NCI-H2196 (cell line): ENCODE data around the gene GLCCI1.
"Not testable (repeated sequence)": the region's sequence is repeated elsewhere in the genome, so short reads cannot be mapped to it uniquely, and the experiment has no call there.

Experiments
- DNase-seq: peaks from one replicate; lab custom pipeline; 2025; ENCODE audit not compliant: unreplicated experiment; lab: John Stamatoyannopoulos, UW

Gene GLCCI1

DNA sequence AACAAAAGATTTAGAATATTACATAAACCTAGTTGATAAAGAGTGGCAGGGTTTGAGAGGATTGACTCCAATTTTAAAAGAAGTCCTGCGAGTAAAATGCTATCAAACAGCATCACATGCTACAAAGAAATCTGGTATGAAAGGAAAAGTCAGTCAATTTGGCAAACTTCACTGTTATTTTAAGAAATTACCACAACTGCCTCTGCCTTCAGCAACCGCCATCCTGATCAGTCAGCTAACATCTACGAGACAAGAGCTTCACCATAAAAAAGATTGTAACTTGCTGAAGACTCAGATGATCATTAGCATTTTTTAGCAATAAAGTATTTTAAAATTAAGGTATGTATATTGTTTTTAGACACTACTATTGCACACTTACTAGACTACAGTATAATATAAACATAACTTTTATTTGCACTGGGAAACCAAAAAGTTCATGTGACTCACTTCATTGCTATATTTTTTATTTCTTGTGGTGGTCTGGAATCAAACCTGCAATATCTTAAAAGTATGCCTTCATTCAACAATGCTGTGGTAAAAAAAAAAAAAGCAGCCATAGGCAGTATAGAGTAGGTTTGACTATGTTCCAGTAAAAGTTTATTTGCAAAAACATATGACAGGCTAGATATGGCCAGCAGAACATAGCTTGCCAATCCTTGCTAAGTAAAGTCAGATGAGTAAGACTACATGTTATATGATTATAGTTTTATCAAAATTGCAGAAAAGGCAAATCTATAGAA, 74.4 kb downstream of the GLCCI1 start:
- DNase-seq, result no peak

DNA sequence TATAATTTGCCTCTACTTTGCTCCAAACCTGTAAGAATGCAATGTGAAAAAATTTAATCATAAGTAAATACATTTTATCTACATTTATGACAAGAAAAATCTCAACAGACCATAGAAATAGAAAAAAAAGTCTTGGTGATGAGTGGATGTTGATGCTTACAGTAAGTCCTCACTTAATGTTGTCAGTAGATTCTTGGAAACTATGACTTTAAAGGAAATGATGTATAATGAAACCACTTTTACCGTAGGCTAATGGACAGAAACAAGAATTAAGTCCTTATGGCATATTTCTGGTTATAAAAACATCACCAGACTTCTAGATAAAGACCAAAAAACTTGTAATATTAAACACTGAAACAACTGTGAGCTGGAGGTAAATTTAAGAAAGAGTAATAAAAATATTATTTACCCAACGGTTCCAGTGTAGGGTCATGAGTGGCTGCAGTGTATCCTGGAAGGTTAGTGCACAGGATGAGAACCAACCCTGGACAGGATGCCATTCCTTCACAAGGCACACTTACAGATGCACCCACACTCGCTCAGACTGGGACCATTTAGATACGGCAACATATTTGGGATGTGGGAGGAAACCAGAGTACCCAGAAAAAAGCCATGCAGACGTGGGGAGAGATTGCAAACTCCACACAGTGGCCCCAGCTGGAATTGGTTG, 76.3 kb downstream of the GLCCI1 start:
- no peak for DNase-seq

DNA sequence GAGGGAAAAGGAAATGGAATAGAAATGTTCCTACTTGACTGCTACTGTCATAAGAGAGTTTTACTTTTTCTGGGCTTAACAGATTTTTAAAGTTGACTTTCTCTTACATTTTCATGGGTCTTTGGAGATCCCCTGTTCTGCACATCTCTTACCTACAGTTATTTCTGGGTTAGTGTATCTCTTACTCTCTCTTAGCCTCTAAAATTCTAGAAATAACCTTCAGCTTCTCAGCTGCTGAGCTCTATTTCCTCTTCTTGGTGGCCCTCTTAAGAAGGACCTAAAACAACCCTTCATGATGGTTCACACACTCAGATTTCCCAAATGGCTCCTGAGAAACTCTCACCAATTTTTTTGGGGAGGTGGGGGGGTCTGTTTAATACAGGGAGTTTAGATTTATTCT, 79.5 kb downstream of the GLCCI1 start:
- DNase-seq, result not testable (repeated sequence)

DNA sequence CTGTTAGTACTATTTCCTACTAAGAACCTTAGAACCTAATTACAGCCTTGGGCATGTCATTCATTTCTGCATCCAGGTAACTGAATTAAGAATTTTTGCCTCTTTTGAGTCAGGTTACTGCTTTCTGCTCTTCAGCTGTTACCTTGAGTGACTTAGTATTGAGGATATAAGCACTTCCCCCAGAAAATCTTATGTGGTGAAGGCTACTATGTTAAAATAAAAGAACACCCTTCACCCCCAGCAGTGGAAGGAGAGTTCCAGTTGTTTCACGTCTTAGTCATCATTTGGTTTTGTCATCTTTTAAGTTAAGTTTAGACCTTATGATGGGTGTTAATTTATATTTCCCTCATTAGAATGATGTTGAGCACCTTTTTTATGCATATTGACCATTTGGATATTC, 82.8 kb downstream of the GLCCI1 start:
- DNase-seq, result no peak

DNA sequence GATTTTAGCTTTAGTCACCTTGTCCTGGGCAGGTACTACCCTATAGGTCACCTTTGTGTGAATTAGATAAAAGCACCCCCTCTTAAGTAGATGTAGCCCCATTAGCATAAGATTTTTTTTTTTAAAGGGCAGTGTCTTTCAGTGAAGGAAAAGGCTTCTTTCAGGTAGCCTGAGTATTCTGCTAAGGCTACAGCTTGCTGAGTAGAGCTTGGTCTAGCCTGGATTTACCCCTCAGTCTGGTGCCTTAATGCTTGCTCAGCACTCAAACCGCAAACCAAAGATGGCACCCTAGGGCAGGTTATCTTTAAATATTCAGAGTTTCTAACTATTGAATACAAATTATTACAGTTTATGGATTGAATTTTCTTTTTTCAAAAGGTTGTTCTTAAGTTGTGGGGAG, 83.4 kb downstream of the GLCCI1 start:
- no peak for DNase-seq

DNA sequence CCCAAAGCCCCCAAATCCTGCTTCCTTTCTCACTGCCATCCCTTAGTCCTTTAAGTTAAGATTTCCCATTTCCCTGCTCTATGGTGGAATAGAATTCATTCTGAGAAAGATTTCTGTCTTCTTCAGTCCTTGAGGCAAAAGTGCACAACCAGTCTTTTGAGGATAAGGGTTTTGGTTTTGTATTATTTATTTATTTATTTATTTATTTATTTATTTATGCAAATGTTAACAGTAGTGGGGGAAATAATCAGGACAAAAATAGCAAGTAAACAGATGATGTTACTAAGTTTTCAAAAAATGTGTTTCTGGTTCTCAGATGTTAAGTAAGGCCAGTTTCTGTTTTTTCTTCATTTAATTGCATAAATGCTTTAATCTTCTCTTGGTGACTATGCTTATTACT, 84.2 kb downstream of the GLCCI1 start:
- DNase-seq, result no peak

DNA sequence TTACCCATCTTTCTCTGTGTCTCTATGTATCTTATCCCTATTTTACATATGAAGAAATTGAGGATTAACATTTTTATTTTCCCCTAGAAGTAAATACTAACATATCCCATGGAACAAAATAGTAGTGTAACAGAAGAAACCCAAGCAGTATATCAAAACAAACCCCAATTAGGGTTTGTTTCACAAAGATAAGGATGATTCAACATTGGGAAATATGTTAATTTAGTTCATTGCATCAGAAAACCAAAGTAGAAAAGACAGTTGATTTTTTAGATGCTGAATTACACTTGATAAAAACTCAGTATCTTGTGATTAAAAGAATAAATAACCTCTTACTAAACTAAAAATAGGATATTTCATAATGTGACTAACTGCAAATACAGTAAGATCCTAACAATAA, 87.8 kb downstream of the GLCCI1 start:
- DNase-seq, result no peak

DNA sequence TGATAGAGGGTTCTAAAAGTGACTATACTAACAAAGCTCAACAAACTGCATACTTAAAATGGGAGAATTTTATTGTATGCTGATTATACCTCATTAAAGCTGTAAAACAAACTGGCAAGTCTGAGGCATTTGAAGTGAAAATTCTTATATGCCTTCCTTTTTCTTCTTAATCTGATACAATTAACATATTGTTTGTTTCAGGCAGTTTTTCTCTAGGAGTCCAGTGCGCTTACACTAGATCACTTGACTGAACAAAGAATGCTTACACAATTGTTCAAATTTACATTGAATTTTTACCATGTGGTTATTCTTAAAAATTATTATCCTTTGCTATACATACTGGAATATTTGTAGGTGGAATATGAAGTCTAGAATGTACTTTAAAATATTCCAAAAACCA, 89.0 kb downstream of the GLCCI1 start:
- DNase-seq, result no peak

DNA sequence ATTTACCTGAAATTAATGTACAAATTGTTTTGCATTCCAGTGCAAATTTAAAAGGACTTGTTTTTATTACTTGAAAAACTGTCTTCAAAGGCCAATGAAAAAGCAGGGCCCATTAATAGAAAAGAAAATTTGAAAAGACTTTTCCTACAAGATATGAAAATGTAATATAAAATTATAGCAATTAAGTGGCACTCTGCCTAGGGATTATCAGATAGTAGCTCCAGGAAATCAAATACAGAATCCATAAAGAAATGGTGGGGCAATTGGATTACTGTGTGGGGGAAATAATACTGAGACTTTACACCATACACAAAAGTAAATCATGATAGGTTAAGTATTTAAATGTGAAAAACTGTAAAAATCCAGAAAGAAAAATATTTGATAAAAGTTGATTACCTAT, 89.7 kb downstream of the GLCCI1 start:
- DNase-seq, result no peak

DNA sequence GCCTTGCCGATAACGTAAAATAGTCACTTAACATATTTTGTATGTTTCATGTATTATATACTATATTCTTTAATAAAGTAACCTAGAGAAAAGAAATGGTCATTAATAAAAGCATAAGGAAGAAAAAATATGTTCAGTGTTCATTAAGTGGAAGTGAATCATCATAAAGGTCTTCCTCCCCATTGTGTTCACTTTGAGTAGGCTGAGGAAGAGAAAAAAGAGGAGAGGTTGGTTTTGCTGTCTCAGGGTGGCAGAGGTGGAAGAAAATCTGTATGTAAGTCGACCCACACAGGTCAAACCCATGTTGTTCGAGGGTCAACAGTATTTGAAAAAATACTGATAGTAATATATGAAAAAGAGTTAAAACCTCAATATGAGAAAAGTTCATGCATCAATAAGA, 90.3 kb downstream of the GLCCI1 start:
- no peak for DNase-seq

DNA sequence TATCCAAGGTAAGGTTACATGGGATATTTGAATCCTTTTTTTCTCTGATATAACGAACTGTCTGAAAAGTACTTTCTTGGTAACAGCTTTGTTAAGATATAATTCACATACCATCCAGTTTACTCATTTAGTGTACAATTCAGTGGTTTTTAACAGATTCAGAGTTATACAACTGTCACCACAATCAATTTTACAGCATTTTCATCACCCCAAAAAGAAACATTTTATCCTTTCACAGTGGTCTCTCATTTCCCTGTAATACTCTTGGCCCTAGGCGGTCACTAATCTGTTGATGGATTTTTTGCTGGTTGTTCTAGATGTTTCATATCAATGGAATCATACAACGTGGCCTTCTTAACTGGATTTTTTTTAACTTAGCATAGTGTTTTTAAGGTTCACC, 91.6 kb downstream of the GLCCI1 start:
- no peak for DNase-seq

DNA sequence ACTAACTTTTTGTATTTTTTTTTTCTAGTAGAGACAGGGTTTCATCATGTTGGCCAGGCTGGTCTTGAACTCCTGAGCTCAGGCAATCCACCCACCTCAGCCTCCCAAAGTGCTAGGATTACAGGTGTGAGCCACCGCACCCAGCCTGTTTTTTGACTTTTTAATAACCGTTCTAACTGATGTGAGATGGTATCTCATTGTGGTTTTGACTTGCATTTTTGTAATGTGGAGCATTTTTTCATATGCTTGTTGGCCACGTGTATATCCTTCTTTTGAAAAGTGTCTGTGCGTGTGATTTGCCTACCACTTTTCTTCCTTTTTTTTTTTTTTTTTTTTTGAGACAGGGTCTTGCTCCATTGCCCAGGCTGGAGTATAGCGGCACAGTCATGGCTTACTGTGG, 94.7 kb downstream of the GLCCI1 start:
- DNase-seq, result not testable (repeated sequence)

DNA sequence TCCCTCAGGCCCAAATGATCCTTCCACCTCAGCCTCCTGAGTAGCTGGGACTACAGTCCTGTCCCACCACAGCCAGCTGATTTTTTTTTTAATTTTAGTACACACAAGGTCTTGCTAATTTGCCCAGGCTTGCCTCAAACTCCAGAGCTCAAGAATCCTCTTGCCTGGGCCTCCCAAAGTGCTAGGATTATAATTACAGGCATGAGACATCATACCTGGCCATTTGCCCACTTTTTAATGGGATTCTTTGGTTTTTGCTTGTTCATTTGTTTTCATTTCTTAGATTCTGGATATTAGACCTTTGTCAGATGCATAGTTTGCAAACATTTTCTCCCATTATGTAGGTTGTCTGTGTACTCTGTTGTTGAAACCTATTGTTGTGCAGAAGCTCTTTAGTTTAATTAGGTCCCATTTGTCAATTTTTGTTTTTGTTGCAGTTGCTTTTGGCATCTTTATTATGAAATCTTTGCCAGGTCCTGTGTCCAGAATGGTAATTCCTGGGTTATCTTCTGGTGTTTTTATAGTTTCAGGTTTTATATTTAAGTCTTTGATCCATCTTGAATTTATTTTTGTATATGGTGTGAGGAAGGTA, 95.2 kb downstream of the GLCCI1 start:
- peak; percentile 15 for DNase-seq

DNA sequence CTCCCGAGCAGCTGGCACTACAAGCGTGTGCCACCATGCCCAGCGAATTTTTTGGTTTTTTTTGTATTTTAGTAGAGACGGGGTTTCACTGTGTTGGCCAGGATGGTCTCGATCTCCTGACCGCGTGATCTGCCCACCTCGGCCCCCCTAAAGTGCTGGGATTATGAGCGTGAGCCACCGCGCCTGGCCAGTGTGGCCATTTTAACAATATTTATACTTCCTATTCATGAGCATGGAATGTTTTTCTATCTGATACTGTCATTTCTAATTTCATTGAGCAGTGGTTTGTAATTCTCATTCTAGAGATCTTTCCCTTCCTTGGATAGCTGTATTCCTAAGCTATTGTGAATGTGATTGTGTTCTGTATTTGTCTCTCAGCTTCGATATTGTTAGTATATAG, 96.2 kb downstream of the GLCCI1 start:
- DNase-seq, result no peak

DNA sequence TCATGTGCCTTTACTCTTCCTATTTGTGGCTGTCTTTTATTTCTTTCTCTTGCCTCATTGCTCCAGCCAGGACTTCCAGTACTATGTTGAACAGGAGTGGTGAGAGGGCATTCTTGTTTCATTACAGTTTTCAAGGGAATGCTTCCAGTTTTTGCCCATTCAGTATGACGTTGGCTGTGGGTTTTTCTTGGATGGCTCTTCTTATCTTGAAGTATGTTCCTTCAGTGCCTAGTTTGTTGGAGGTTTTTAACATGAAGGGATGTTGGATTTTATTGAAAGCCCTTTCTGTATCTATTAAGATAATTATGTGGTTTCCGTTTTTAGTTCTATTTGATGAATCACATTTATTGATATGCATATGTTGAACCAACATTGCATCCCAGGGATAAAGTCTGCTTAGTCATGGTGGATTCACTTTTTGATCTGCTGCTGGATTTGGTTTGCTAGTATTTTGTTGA, 96.8 kb downstream of the GLCCI1 start:
- DNase-seq, result no peak

DNA sequence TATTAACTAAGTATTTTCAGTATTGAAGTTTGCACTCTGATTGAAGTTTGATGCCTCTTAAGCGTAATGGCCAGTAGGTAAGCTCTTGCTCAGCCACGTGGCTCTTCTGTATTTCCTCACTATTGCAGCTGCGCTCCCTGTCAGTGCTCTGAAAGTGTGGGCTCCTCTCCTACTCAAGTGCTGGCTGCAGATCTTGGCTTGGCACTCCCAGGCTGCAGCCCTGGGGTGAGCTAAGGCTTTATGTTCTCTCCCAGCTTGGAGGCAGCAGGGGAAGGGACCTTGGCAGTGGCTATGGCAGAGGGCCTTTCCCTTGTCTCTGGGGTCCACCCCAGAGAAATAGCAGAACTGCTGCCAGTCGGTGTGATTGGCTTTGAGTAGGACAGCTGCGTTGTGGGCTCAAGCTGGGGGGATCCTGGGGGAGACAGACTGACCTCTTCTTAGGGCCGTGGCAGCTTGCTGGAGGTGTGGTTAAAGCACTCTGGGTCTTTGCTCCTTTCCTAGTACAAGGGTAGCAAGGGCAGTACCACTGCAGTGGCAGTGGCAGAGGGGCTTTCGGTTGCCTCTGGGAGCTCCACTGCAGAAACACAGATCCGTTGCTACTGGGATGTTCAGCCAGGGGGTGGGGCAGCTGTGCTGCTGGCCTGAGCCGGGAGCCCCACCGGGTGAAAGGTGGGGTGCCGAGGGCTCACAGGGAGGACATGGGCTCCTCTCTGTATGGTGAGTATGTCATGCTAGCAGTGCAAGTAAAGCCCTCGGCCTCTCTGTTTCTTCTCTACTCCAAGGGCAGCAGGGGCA, 100.5 kb downstream of the GLCCI1 start:
- DNase-seq, result no peak

DNA sequence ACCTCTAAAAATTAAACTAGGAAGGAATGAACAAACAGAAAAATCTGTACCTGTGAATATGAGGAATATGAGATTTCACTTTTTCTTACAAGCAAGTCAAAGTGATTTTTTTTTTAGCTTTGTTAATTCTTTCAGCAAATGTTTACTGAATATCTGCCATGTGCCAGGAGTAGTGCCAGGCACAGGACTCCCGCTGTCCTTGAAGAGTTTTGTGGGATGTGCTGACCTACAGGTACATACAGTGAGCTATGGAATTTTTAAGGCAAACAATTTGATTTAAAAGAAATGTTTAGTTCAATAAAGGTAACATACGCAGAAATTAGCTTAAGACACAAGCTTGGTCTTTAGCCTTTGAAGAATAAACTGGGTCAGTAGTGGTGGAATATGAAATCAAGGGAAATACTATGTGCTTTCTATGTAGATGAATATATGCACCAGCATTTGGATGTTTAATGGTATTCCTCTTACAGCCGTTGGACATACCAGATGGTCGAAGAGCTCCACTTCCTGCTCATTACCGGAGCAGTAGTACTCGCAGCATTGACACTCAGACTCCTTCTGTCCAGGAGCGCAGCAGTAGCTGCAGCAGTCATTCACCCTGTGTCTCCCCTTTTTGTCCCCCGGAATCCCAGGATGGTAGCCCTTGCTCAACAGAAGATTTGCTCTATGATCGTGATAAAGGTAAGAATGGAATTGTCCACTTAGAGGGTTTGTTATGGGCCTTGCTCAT, 102.0 kb downstream of the GLCCI1 start:
- no peak for DNase-seq

DNA sequence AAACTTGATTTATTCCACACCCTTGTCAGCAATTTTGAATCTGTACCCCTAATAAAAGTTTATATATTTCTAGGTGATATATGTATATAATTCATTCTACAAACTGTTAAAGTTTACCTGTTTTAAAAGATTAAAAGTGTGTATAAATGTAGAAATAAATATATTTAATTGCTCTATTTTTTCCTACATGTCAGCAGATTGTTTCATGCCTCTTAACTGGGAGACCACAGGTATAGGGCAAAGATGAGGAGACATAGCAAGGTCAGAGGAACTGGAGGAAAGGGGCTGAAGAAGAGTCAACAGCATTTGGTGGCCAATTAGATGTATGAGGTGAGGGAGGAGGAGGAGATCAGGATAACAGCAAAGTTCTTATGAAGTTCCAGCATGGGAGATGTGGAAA, 109.8 kb downstream of the GLCCI1 start:
- no peak for DNase-seq

DNA sequence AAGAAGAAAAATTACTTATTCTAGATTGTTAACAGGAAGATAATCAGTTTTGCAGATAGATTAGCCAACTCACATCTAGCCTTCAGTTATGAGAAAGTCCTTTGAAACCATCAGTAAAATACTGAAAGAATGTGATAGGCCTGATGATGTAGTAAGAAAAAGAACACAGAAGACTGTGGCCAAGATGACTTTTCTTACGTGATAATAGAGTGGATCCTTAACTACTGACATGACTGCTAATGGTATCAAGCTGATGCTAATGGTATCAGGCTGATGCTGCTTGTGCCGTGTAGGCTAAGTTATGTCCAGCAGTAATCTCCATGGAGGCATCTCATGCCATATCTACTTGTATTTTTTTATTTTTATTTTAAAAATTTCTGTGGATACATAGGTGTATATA, 114.2 kb downstream of the GLCCI1 start:
- DNase-seq, result no peak

DNA sequence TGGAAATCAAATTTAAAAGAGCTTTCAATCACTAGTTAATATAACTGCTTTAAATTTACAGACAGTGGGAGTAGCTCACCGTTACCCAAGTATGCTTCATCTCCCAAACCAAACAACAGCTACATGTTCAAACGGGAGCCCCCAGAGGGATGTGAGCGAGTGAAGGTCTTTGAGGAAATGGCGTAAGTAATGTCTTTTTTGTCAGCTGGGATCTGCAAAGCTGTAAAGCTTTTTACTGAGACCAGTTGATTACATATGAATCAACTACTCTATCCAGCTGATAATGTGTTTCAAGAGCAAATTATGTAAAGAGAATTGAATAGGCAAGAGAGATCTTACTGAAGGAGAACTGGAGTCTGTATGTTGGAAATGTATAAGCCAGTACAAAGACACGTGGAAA, 116.2 kb downstream of the GLCCI1 start:
- DNase-seq, result no peak

DNA sequence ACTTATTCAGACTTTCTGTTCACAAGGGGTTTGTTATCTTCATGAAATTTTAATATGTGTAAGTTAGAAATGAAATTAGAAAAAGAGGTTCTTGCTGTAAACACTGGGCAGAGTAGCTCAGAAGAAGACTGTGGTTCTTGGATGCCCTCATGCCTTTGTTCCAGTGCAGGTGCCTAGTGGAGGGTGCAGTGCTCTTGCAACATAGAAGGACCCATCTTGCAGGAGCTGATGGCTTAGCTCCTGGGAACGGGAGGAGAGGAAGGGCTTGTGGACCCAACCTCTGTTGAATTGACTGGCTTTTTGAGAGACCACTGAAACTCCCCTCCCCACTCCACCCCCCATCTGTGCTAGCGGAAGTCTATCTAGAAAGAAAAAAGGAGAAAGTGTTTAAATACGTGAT, 116.8 kb downstream of the GLCCI1 start:
- no peak for DNase-seq
